ENCODE measurements around the gene KRT83. TPM values are rescaled to one million over a fixed set of nuclear protein-coding genes. Genes with fewer than 3 reads are reported as not detected.
"Not testable (repeated sequence)": the region's sequence is repeated elsewhere in the genome, so short reads cannot be mapped to it uniquely, and the experiment has no call there.

KRT83 gene
- total RNA-seq, 1 experiment from 2014 or later: 0.05 TPM

- DNase-seq (ENCODE audit: low read depth): no peak
Observed at GRCh38 chr12:52333321-52333720, 12.1 kb upstream of the KRT83 start.

- DNase-seq (ENCODE audit: low read depth): no peak
Observed at GRCh38 chr12:52332381-52332780, 11.2 kb upstream of the KRT83 start.

DNA sequence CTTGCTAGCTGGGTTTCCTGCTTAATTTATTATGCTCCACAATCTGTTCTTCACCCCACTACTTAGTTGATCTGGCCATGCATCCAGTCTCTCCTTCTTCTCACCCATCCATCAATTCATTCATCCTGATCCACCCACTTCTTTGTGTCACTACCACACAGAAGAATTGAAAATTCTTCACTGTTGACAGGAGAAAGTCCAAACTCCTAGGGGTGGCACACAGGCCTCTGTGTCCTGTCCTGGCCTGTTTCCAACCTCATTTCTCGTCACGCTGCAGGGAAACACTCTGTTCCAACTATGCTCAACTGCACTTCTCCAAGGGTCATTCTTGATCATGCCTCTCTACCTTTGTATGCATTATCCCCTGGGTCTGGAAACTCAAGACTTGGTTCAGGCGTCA, 10.6 kb upstream of the KRT83 start:
- no peak for DNase-seq (ENCODE audit: low read depth)

DNA sequence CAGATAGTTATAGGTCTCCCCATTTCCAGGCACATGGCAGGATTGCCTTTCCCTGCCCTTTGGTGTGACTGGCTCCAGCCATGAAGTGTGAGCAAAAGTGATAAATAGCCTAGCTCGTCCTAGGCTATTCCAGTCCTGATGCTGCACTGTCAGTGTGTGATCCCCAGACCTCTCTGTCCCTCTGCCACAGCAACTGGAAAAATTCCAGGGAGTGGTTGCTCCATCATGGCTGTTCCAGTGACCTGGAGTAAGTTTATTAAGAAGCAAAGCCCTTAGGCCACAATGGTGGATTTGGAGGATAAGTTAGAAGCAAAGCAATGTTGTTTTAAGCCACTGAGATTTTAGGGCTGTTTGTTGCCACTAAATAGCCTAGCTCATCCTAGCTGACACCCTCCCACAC, 9.8 kb upstream of the KRT83 start:
- DNase-seq (ENCODE audit: low read depth): no peak

DNA sequence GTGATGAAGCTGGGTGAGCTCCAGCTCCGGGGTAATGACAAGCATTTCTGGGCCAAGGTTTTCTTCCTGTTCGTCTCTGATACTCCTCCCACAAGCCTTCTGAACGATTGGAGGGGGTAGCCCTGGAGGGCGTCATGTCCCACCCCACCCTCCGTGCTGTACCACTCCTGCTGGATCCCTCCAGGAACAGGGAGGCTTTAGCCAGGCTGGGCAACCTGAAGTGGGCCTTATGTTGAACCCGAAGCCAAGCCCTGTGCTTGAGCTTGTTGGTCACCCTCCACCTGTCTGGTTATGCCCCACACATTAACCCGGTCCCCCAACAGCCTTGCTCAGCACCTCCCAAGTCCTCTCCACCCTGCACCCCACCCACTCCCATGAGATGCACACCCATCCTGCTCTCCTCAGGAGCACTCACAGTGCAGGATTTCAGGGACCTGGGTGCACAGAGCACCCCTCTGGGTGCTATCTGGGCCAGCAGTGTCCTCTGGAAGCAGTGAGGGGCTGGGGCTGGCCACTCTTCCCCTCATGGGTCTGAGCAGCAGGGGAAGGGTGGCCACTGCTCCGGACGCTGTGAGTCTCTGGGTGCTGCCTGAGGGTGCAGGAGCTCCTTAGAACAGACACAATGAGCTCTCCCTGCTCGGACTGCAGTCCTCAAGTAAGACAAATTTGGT, 6.8 kb upstream of the KRT83 start:
- no peak for DNase-seq (ENCODE audit: low read depth)

GRCh38 chr12:52327052-52327829, 6.0 kb upstream of the KRT83 start:
- DNase-seq (ENCODE audit: low read depth): peak; percentile 96

- DNase-seq (ENCODE audit: low read depth): no peak
Observed at GRCh38 chr12:52324153-52324444, 2.9 kb upstream of the KRT83 start.

GRCh38 chr12:52323416-52324152, 2.4 kb upstream of the KRT83 start:
- DNase-seq (ENCODE audit: low read depth): no peak

- DNase-seq (ENCODE audit: low read depth): no peak
Observed at GRCh38 chr12:52323001-52323400, 1.8 kb upstream of the KRT83 start.

DNA sequence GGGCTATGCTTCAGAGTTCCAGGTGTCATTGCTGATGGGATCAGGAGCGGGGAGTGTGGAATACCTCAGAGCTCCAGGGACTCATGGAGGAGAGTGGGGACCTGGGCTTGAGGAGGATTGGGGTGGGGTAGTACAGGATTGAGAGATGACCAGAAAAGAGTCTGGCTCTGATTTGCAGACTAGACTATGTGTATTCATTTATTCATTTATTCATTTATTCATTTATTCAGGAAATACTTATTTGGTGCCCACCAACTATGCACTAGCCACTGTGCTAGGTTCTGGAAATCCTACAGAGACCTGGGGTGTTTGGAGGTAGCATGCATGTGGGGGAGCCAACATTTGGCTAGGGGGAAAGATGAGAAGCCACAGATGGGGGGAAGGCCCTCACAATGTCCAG, 871 bp upstream of the KRT83 start:
- no peak for DNase-seq (ENCODE audit: low read depth)

DNA sequence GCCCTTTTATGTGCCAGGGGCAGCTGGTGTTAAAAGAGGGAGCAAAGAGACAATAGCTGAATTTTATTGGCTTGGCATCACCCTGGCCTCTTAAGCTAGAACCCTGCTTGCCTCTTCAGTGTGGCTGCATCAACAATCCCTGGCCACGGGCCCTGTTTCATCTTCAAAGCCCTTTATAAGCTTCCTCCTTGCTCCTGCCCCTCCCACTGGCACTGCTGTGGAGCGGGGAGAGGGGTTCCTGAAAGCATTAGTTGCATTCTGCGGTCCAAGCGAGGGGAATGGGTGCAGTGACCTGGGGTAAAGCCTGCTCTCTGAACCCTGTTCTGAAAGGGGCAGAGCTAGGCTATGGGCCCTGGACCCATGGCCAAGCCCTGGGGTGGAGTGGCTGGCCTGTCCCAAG, 220 bp upstream of the KRT83 start:
- DNase-seq (ENCODE audit: low read depth): no peak

DNA sequence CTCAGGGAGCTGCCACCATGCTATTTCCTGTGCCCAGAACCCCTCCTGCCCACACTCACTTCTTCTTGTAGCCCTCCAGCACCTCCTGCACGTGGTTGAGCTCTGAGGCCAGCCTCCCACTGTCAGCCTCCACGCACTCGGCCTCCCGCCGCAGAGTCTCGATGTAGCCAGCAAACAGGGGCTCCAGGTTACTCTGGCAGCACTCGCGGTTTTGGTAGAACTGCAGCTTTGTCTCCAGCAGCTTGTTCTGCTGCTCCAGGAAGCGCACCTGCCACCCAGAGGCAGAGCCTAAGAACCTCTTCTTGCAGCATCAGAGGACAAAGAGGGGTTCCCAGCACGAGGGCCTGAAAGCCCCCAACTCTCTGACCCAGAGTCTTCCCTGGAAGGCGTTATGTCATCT, 2.1 kb downstream of the KRT83 start:
- DNase-seq (ENCODE audit: low read depth): no peak

DNA sequence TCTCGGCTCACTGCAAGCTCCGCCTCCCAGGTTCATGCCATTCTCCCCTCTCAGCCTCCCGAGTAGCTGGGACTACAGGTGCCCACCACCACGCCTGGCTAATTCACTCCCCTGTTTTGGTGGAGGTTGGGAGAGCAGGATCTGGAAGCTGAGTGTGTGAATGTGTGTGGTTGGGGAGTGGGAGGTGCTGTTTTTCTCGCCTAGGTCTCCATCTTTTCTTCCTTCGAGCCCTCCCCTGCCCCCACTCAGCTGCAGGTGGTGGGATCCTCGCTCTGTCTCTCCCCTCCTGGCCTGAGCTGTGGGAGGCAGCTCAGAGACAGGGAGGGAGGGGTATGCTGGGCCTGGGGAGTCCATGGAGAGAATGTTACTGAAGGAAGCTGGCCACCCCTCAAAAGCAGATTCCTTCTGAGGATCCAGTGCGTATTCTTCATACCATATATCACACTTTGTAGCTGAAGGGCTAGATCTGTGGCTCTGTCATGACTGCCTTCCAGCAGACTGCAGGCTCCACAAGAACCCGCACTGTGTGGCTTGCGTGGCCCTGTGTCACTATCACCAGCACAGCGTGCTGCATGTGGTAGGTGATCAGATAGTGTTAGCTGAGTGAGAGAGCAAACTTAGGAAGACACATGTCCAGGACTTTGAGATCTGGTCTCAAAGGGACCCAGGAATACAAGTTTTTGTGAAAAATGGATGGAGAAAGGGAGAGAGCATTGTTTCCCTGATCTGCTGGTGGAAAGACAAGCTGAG, 2.8 kb downstream of the KRT83 start:
- no peak for DNase-seq (ENCODE audit: low read depth)

- no peak for DNase-seq (ENCODE audit: low read depth)
Observed at GRCh38 chr12:52317468-52318052, 3.6 kb downstream of the KRT83 start.

- DNase-seq (ENCODE audit: low read depth): no peak
Observed at GRCh38 chr12:52316701-52317100, 4.5 kb downstream of the KRT83 start.

GRCh38 chr12:52316290-52316689, 4.9 kb downstream of the KRT83 start:
- no peak for DNase-seq (ENCODE audit: low read depth)

DNA sequence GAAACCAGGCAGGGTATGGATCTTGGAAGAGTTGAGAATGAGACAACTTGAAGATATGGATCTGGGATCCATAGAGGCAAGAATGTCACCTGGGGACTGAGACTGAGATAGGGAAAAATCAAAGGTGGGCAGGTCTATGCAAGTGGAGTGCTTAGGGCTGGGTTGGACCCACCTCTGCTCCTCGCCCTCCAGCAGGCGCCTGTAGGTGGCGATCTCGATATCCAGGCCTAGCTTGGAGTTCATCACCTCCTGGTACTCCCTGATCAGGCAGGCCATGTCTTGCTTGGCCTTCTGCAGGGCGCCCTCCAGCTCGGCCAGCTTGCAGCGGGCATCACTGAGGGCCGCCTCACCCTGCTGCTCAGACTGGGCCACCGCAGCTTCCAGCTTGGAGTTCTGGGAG, 5.5 kb downstream of the KRT83 start:
- not testable (repeated sequence) for DNase-seq (ENCODE audit: low read depth)

- no peak for DNase-seq (ENCODE audit: low read depth)
Observed at GRCh38 chr12:52314511-52314910, 6.7 kb downstream of the KRT83 start.

DNA sequence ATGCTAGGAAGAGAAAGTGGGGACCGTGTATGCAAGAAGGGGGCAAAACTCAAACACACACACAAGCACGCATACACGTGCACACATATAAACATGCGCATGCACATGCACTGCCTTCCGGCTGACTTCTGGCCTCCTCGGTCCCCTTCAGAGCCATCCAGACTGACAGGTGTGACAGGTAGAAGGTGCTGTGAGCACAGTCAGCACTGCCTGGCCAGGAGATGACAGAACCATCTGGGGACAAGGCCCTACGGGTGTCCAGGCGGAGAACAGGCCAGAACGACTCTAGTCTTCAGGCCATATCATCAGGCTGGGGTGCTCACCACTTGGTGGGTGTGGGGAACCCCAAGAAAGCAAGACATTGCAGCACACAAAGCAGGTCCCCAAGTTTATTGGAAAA, 7.3 kb downstream of the KRT83 start:
- no peak for DNase-seq (ENCODE audit: low read depth)

DNA sequence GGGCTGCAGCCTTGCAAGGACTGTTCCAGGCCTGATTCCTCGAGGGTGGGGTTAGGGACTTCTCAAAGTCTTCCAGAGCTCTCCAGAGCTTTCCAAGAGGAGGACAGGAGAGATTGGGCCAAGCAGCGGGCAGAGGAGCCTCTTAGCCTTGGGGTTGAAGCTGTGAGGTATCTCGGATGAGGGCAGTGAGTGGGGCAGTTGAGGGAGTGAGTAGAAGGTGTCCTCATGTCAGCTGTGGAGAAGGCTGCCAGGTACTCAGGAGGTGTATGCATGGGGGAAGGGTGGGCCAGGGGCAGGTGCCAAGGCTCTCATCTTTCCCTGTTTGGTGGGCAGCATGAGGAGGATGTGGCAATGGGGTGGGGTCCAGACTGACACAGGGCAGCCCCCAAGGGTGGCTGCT, 7.7 kb downstream of the KRT83 start:
- DNase-seq (ENCODE audit: low read depth): no peak

DNA sequence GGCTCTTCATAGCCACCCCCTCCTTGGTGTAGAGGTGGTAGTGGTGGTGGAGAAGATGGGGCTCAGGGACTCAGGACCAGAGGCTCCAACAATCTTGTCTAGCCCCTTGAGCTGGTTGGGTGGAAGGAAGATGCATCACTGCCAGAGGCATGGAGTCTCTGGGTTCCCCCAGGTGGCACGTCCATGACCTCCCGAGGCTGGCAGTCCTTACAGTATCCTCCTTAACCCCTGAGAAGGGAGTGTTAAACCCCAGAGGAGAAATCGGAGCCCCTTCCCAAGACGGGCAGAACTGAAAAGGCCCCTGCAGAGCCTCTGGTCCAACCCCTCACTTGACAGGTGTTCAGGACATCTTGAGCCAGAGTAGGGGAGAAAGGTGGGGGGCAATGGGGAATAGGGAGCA, 9.1 kb downstream of the KRT83 start:
- no peak for DNase-seq (ENCODE audit: low read depth)

DNA sequence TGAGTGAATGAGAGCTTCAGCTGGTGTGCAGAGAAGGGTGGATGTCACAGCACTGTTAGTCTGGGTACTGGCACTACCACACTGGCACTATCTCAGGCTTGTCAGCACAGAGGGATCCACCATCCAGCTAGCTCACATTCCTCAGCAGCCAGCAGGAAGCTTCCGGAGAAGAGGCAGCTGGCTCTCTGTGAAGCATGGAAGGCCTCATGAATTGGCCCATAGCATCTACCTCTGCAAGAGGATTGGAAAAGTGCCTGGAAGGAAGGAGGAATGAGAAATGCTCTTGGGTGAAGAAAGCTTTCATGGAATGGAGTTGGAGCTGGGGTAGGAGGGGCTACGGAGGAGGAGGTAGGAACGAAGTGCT, 9.9 kb downstream of the KRT83 start:
- DNase-seq (ENCODE audit: low read depth): no peak

Measured in HT1080 (cell line).